ENCODE data around the gene GARRE1. TPM values are rescaled to one million over a fixed set of nuclear protein-coding genes. Genes with fewer than 3 reads are reported as not detected.
"Not testable (repeated sequence)": the region's sequence is repeated elsewhere in the genome, so short reads cannot be mapped to it uniquely, and the experiment has no call there.

Gene GARRE1
- total RNA-seq (2014; rRNA removed; shearing (Covaris generic)), result 13.9 and 14.2 TPM in 2 replicates

GRCh38 chr19:34254046-34254697, at the start of gene GARRE1:
TSS of gene GARRE1 (plus strand) at chr19:34254554. CDS start at chr19:34300474, 45,920 bp downstream.
- DNase-seq (ENCODE audit: low spot score), result peak; percentile 86

DNA sequence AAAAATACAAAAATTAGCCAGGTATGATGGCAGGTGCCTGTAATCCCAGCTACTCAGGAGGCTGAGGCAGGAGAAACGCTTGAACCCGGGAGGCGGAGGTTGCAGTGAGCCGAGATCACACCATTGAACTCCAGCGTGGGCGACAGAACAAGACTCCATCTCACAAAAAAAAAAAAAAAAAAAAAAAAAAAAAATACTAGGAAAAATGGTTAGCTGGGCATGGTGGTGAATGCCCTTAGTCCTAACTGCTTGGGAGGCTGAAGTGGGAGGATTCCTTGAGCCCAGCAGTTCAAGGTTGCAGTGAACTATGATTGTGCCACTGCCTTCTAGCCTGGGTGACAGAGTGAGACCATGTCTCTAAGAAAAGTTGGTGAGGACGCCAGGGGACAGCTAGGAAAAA, 49.0 kb upstream of the GARRE1 start:
- not testable (repeated sequence) for DNase-seq (ENCODE audit: low spot score)

GRCh38 chr19:34208291-34208884, 46.0 kb upstream of the GARRE1 start:
- DNase-seq (ENCODE audit: low spot score), result no peak

- DNase-seq (ENCODE audit: low spot score), result no peak
Measured at GRCh38 chr19:34209726-34210125, 44.6 kb upstream of the GARRE1 start.

DNA sequence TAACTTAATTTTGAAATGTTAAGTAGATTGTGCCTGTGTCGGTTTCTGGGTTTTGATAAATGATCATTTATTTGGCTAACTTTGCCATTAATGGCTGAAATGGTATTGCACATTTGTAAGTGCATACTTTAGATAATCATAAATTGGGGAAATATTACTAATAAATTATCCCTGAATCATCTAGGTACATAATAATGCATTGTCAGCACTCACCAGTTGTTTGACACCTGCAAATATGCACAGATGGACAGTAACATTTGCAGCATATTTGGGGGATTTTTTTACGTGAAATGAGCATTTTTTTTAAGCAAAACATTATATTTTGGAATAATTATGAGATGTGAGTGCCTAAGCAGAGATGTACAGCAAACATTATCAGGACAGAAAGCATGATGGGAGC, 41.1 kb upstream of the GARRE1 start:
- no peak for DNase-seq (ENCODE audit: low spot score)

- DNase-seq (ENCODE audit: low spot score), result no peak
Measured at GRCh38 chr19:34214040-34214439, 40.3 kb upstream of the GARRE1 start.

DNA sequence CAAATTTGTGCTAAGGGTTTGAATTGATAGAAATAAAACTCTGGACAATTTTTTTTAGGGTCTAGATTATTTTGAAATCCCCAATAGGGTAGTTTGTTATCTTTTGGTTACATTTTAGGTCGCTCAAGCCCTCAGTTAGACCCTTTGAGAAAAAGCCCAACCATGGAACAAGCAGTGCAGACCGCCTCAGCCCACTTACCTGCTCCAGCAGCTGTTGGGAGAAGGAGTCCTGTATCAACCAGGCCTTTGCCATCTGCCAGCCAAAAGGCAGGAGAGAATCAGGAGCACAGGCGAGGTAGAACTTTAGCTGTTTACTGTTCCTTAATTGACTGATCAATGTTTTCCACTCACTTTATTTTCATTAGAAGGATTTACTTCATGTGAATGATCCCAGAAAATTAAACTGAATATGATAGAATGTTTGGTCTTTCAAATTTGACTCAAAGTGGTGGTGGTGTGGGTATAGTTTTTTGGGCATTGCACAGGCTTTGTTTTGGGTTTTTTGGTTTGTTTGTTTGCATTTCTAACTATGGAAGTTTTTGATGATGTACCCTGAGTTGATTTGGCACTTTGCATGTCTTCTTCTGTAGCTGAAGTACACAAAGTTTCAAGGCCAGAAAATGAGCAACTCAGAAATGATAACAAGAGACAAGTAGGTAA, 39.2 kb upstream of the GARRE1 start:
- DNase-seq (ENCODE audit: low spot score), result no peak

GRCh38 chr19:34215666-34216038, 38.7 kb upstream of the GARRE1 start:
- no peak for DNase-seq (ENCODE audit: low spot score)

DNA sequence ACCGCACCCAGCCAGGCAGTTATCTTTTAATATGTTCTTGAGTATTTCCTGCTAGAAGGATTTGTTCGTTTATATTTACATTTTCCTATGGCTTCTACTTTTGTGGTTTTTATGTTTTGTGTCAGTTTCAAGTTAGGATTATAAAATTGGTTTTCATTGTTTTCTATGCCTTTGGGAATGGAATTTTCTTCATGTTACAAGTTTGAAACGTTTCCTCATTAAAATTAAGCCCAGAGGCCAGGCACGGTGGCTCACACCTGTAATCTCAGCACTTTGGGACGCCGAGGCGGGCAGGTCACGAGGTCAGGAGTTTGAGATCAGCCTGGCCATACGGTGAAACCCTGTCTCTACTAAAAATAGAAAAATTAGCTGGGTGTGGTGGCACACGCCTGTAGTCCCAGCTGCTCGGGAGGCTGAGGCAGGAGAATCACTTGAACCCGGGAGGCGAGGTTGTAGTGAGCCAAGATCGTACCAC, 37.6 kb upstream of the GARRE1 start:
- not testable (repeated sequence) for DNase-seq (ENCODE audit: low spot score)

DNA sequence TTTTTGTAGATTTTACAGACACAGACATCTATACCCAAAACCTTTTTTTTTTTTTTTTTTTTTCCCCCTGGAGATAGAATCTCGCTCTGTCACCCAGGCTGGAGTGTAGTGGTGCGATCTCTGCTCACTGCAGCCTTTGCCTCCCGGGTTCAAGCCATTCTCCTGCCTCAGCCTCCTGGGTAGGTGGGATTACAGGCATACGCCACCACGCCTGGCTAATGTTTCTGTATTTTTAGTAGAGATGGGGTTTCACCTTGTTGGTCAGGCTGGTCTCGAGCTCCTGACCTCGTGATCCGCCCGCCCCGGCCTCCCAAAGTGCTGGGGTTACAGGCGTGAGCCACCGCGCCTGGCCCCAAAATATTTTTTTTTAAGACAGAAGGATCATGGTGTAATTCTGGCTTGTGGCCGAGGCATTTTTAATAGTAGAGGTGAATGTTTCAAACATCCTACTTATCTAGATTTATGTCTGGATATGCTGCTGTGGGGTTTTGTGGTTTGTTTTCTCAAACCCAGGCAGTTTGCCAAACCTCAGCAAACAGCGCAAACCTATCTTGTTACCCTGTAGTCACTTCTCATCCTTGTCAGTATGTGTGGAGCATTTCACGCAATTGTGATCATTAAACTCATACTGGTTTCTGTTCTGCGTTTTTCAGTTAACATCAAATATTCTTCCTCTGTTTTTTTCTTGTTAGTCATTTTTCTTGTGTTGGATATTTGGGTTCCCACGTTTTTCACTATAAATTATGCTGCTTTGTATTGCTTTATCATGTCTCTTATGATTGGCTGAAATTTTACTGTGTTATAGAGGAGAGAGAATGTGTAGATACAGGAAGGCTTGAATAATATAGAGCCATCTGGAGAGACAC, 36.2 kb upstream of the GARRE1 start:
- peak; percentile 93 for DNase-seq (ENCODE audit: low spot score)

GRCh38 chr19:34218818-34219164, 35.6 kb upstream of the GARRE1 start:
- DNase-seq (ENCODE audit: low spot score), result no peak

DNA sequence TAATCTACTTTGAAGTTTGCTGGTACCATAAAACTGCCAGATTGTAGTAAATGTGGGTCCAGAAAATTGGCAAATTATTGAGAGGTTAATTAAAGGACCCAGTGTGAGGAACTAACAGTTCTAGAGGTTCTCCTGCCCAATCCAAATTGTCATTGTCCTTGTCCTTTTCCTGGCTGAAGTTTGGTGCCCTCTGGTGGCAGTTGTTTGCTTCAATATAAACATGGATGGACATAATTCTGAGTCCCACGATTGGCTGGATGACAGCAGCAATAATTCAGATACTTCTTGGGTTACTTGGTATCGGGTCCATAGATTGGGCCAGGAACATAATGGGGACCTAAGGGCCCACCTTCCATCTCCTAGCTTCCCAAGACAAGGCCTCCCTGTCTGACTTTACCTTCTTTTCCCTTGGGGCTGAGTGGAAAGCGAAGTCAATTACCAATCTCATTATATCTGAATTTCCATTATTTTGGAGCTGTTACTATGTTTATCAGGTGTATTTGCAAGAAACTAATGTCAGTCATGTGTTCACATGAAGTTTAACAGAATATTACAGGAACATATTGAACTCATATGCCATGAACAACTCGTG, 33.8 kb upstream of the GARRE1 start:
- DNase-seq (ENCODE audit: low spot score), result peak; percentile 92

GRCh38 chr19:34222386-34222785, 32.0 kb upstream of the GARRE1 start:
- DNase-seq (ENCODE audit: low spot score), result no peak

DNA sequence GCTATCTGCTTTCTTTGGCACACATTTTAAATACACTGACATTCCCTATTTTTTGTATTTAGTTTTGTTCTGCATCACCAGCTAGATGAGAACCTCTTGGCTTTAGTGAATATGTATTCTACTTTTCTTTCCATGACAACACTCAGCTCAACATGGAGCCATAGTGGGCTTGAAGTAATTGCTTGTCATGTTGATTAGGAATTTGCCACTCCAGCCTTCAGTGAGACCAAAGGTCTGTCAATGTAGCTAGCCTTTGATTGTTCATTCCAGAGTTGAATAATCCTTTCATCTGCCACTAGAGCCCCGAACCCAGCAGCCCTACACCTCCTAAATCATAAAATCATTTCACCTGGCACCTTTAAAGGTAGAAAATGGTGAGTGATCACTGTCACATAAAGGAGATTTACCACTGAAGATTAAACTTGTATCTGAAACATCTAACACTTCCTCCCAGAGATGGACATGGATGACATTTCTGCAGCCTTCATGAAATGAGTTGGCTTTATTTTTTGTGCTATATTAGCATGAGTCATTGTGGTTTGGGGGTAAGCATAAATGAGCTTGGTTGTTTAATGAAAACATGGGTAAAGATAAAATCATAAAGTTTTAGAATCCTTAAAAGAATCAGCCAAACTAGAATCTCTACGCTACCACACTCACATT, 29.2 kb upstream of the GARRE1 start:
- peak; percentile 31 for DNase-seq (ENCODE audit: low spot score)

DNA sequence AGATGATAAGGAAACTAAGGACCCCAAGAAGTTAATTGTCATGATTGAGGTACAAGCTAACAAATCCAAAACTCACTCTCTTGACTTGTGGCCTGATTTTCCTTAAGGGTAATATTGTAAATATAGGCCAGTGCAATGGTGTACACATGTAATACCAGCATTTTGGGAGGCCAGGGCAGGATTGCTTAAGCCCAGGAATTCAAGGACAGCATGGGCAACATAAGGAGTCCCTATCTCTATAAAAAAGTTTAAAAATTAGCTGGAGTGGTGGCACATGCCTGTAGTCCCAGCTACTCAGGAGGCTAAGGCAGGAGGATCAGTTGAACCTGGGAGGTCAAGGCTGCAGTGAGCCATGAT, 28.7 kb upstream of the GARRE1 start:
- DNase-seq (ENCODE audit: low spot score), result no peak

DNA sequence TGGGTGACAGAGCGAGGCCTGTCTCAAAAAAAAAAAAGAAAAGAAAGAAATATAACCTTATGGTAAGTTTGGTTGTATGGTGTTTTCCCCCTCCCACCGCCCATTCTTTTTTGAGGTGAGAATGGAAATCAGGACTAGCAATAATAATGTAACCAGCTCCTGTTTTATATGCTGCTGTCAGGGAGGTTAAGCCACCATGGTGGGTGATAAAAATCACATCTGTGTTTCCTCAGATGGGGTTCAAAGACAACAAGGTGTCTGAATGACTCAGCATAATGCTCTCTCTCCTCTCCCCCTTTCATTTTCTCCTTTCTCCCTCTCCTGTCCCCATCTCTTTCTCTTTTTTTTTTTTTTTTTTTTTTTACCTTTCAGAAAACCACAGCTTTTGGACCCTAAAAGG, 28.3 kb upstream of the GARRE1 start:
- DNase-seq (ENCODE audit: low spot score), result no peak

- no peak for DNase-seq (ENCODE audit: low spot score)
Measured at GRCh38 chr19:34228347-34228746, 26.0 kb upstream of the GARRE1 start.

DNA sequence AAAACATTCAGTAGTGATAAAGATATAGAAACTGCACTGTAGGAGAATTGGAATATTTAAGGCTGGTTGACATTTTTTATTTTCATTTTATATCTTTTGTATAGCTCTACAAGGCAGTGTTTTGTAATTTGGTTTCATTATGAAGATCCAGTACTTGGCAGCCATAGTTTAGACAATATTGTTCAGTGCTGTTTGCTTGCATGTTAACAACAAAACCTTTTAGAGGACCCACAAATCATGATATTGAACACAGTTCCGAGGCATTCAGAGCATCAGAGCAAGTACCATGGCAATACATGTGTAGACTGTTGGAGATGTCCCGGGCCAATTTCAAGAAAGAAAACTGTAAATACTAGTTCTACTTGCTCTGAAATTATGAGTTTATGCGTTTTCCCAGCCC, 25.6 kb upstream of the GARRE1 start:
- DNase-seq (ENCODE audit: low spot score), result no peak

- no peak for DNase-seq (ENCODE audit: low spot score)
Measured at GRCh38 chr19:34229721-34230120, 24.6 kb upstream of the GARRE1 start.

GRCh38 chr19:34230820-34231219, 23.5 kb upstream of the GARRE1 start:
- no peak for DNase-seq (ENCODE audit: low spot score)

DNA sequence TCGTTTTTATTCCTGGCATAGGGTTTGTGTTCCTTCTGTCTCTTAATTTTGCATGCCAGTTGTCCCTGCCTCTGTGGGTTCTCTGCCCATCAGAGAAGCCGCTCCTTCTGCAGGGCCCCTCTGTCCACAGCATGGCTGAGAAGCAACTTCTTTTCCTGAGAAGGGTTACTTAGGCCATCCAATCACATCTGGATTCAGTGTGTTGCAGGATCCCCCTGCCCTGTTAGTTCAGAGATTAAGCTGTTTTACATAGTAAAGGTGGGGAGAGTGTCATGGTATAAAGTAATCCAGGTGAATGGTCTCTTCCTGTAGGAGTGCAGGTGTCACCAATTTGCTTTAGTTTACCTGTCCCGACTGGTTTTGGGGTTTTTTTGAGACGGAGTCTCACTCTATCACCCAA, 22.9 kb upstream of the GARRE1 start:
- no peak for DNase-seq (ENCODE audit: low spot score)

Measured in HT-29 (cell line).